Muscle layer of duodenum (tissue), 2 donors: ENCODE data around the gene ATP5F1E.

Experiments used
- H3K27ac ChIP-seq: one replicate; pipeline ENCODE4 v1.7.0; 2013; ENCODE audit warnings: mild to moderate bottlenecking, low read length
- H3K27me3 ChIP-seq: one replicate; pipeline ENCODE4 v1.7.0; 2013; ENCODE audit warnings: low read depth, mild to moderate bottlenecking, control low read depth, low read length
- H3K36me3 ChIP-seq, 2 donors: one replicate each; pipeline ENCODE4 v1.7.0; 2013; ENCODE audit warnings: low read length in 2 of 2, control low read depth in 1 of 2, mild to moderate bottlenecking in 1 of 2; ENCODE audit not compliant: insufficient read depth in 2 of 2, control insufficient read depth in 1 of 2
- H3K4me1 ChIP-seq, 2 donors: one replicate each; pipeline ENCODE4 v1.7.0; 2013; ENCODE audit warnings: low read length in 2 of 2, mild to moderate bottlenecking in 2 of 2, control low read depth in 1 of 2, moderate library complexity in 1 of 2; ENCODE audit not compliant: insufficient read depth in 2 of 2, control insufficient read depth in 1 of 2
- H3K4me3 ChIP-seq, 2 donors: one replicate each; pipeline ENCODE4 v1.7.0; 2013; ENCODE audit warnings: low read length in 2 of 2, low read depth in 1 of 2, mild to moderate bottlenecking in 1 of 2
- H3K9me3 ChIP-seq, 2 donors: one replicate each; pipeline ENCODE4 v1.7.0; 2013; ENCODE audit warnings: low read length in 2 of 2, control low read depth in 1 of 2, mild to moderate bottlenecking in 1 of 2; ENCODE audit not compliant: control insufficient read depth in 1 of 2
- donor health status: healthy.

Gene ATP5F1E

DNA sequence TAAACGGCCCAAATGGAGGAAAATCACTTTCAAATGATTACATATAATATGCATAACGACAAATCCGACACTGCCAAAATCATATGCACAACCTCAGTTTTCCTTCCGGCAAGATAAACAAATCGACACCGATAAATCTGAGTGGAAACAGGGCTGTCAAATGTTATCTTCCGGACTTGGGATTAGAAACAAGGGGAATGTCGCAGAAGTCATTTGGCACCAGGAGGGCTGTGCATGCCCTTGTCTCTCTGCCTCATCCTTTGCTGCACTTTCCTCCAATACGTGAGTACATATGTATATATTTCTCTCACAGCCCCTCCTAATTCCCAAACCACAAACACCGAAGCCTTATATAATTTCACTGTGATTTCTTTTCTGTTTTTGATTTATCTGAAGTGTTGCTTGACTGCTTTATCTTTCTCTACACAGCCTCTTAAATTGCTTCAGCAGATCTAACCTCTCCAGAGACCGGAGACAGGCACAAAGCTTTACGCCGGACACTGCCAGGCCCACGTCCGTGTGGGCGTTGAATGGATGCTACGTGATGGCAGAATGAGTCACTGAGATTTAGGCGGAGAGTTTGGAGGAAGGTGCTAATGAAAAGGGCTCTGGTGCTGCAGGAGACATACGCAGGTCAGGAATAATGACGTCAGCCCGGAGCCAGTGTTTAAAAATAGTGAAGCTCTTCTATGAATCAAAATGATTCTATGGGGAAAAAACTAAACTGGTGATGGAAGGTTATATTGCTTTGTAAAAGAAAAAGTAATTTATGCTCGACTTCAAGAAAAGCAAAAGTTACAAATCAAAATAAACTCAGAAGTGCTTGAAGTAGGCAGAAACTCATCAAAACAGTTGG, 31.5 kb upstream of the ATP5F1E start:
- H3K4me3 ChIP-seq = peak overlapping the region in 1 of 2 donors; percentile 34
- H3K9me3 ChIP-seq = no peaks in the 10 kb centered on the region
- no peaks in the 10 kb centered on the region for H3K36me3 ChIP-seq
- peaks cover 4 to 13% of the 10 kb centered on the region in 2 donors for H3K4me1 ChIP-seq
- no peaks in the 10 kb centered on the region for H3K27me3 ChIP-seq
- peak overlapping the region; percentile 47 for H3K27ac ChIP-seq

DNA sequence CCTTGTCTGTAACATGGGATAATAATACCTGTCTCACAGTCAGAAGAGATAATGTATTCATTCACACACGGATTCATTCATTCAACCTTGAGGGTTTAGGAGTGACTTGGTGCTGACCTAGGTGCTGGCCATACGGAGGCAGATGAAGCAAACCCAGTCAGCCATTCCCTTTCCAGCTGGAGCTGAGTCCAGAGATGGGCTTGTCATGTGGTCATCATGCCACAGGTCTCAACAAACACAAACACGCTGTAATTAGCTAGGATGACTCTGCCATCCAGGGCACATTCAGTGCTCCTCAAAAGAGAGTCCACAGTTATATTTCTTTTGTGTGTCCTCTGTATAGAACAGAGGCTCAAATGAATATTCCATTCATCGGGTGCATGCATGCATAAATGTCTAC, 29.9 kb upstream of the ATP5F1E start:
- no peaks in the 10 kb centered on the region for H3K27me3 ChIP-seq
- H3K36me3 ChIP-seq = no peaks in the 10 kb centered on the region
- no peak overlapping the region for H3K27ac ChIP-seq
- H3K9me3 ChIP-seq = no peaks in the 10 kb centered on the region
- H3K4me3 ChIP-seq = no peak overlapping the region
- H3K4me1 ChIP-seq = peaks cover 4 to 13% of the 10 kb centered on the region in 2 donors

DNA sequence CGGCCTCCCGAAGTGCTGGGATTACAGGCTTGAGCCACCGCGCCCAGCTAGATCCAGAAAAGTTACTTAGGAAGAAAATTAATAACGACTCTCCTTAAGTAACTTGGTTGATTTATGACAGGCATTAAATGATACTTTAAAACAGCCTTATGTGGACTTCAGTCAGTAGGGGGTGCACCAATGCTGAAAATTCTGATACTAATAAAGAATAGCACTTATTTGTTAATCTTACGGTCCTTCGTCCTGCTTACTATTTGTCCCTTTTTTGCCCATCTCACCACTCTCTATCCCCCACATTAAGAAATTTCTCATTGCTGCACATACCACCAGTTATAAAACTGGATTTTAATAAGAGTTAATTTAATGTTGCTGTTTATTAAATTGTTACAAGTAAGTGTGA, 23.2 kb upstream of the ATP5F1E start:
- Histone ChIP-seq H3K36me3 (no peaks in the 10 kb centered on the region), H3K4me3 (no peak overlapping the region), H3K4me1 (no peaks in the 10 kb centered on the region), H3K27ac (no peak overlapping the region), H3K9me3 (peaks cover 0 to 3% of the 10 kb centered on the region in 2 donors), H3K27me3 (no peaks in the 10 kb centered on the region)

DNA sequence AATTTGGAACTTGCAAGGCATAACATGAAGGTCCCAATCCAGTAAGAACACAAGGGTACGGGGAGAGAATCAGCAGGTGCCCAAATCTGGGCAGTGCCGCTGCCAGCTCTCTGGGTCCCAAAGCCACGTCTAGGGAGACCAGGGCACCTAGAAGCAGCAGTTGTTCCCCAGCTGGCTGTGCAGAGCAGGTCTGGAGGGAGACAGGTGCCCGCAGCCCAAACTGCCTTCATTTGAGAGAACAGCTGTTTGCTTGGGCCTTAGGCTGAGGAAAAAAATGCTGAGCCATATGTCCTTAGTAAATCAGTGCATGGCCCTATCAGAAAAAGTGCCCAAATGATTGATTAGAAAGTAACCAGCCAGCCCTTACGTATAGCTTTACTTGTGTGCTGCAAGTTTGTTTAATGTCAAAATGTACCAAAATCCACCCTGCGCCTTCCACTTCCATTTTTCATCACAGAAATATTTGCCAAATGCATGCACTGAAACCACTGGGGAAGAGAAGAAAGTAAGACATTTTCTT, 19.6 kb upstream of the ATP5F1E start:
- Histone ChIP-seq H3K4me3 (no peak overlapping the region), H3K27ac (no peak overlapping the region), H3K4me1 (peaks cover 0 to 8% of the 10 kb centered on the region in 2 donors), H3K36me3 (no peaks in the 10 kb centered on the region), H3K9me3 (peaks cover 0 to 1% of the 10 kb centered on the region in 2 donors), H3K27me3 (no peaks in the 10 kb centered on the region)

DNA sequence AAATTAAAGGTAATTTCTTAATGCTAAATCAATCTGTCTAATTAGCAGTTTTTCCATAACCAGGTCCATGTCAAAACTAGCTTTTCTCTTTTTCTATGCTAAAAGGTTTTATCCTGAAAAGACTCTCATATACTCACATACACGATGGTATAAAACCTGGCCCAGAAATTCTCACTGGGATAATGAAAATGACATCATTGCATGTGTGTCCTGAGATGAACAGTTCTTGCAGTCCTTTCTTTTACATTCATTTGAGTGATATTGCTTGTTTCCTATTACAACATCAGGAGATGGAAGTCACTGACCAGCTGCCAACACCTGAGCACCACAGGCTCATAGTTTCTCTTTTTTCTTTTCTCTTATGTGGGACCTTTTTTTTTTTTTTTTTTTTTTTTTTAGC, 18.3 kb upstream of the ATP5F1E start:
- Histone ChIP-seq H3K4me3 (no peak overlapping the region), H3K9me3 (no peaks in the 10 kb centered on the region), H3K27me3 (no peaks in the 10 kb centered on the region), H3K36me3 (no peaks in the 10 kb centered on the region), H3K27ac (no peak overlapping the region), H3K4me1 (peaks cover 0 to 8% of the 10 kb centered on the region in 2 donors)

DNA sequence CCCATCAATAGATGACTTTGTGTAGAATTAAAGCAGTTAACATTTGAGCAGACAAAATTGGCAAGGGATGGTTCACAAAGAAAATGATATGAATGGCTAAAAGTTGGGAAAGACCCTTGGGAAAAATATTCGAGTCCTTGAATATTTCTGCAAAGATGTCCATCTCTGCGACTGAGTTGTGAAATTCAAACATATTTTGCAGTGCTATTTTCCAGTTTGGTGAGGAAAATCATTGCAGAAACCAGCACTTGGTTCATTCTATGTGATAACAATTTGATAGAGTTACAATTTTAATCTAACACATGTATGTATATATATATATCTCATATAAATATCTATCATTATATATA, 16.5 kb upstream of the ATP5F1E start:
- Histone ChIP-seq H3K4me1 (peaks cover 0 to 8% of the 10 kb centered on the region in 2 donors), H3K4me3 (no peak overlapping the region), H3K9me3 (no peaks in the 10 kb centered on the region), H3K27me3 (no peaks in the 10 kb centered on the region), H3K27ac (peak overlapping the region; percentile 7), H3K36me3 (no peaks in the 10 kb centered on the region)

DNA sequence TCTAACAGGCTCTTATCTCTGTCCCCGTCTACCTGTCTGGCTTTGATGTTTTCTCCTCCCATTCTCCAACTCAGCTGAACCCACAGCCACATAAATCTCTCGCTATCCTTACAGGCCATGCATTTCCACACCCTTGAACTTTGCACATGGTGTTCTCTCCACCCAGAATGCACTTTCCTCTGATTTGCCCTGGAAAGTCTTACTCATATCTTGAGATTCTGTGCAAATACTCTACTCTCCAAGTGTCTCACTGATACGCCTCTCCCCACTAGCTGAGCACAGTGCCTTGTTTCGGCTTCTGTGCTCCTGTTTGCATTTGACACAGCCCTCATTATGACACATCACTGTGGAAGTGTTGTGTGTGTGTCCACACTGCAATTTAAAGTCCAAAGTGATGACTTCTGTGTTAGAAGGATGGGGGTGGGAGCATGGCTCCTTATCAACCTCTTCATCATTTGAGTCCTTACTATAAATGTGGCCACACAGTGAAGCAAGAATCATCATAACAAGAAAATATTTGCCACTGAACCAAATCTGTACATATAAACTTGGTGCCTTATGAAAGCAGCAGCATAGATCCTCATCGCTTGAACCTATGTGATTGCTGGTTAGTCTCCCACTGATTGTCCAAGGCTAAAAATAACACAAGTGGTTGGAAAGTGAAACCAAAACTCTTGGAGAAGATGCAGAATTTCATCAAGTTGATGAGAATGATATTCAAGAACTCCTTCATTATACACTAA, 16.0 kb upstream of the ATP5F1E start:
- peak overlapping the region; percentile 7 for H3K27ac ChIP-seq

DNA sequence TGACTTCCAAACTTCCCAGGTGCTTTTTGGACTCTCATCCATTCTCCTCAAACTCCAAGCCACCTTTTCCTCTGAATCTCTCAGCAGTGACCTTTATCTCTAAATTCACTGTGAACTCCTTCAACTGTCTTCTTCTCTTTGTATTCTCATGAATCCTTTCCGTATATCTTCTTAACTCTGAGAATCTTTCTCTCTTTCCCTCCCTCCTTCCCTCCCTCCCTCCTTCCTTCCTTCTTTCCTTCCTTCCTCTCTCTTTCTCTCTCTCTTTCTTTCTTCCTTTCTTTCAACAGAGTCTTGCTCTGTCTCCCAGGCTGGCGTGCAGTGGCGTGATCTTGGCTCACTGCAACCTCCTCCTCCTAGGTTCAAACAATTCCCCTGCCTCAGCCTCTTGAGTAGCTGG, 14.7 kb upstream of the ATP5F1E start:
- H3K4me3 ChIP-seq = no peak overlapping the region
- H3K4me1 ChIP-seq = peaks cover 6 to 14% of the 10 kb centered on the region in 2 donors
- H3K27ac ChIP-seq = no peak overlapping the region
- H3K9me3 ChIP-seq = no peaks in the 10 kb centered on the region
- no peaks in the 10 kb centered on the region for H3K36me3 ChIP-seq
- no peaks in the 10 kb centered on the region for H3K27me3 ChIP-seq

More for the DNA sequence above, 16.0 kb upstream of the ATP5F1E start:
- H3K9me3 ChIP-seq = no peaks in the 10 kb centered on the region
- H3K36me3 ChIP-seq = no peaks in the 10 kb centered on the region
- H3K4me1 ChIP-seq = peaks cover 3 to 12% of the 10 kb centered on the region in 2 donors
- H3K27me3 ChIP-seq = no peaks in the 10 kb centered on the region
- H3K4me3 ChIP-seq = no peak overlapping the region

DNA sequence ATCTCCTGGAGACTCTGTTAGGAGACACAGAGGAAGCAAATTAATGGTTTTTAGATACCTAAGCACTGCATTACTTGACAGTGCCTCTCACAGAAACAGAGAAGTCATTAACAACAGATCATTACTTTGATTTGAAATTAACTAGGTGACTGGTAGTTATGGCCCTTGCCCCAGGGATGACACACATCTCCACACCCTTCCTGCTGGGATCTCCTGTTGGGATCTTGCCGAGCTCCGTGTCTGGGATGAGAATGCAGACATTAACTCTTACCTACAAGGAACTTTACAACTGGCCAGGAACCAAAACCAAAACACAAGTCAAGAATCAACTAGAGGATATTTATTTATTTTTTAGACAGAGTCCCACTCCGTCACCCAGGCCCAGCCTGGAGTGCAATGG, 12.7 kb upstream of the ATP5F1E start:
- Histone ChIP-seq H3K9me3 (no peaks in the 10 kb centered on the region), H3K27ac (no peak overlapping the region), H3K36me3 (no peaks in the 10 kb centered on the region)

DNA sequence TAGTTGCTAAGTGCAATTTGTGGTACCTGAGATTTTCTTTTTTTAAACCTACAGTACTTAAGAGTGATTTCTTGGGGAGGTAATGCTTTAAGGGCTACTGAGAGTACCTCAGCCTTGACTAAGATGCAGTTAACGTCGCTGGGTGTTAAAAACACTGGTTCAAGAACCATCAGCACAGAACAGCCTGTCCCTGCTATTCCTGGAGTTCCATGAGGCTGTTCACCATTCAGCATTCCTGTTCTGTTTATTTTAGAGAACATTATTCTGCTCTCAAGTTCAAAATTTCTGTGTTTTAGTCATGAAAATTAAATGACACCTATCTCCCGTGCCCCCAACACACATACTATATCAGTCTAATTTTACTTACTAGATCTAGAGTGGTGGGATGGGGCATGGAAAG, 12.2 kb upstream of the ATP5F1E start:
- no peak overlapping the region for H3K27ac ChIP-seq
- no peaks in the 10 kb centered on the region for H3K27me3 ChIP-seq
- no peaks in the 10 kb centered on the region for H3K9me3 ChIP-seq
- H3K36me3 ChIP-seq = no peaks in the 10 kb centered on the region
- H3K4me3 ChIP-seq = no peak overlapping the region
- peaks cover 14 to 27% of the 10 kb centered on the region in 2 donors for H3K4me1 ChIP-seq

More for the DNA sequence above, 12.7 kb upstream of the ATP5F1E start:
- Histone ChIP-seq H3K4me3 (no peak overlapping the region), H3K27me3 (no peaks in the 10 kb centered on the region), H3K4me1 (peaks cover 14 to 25% of the 10 kb centered on the region in 2 donors)

DNA sequence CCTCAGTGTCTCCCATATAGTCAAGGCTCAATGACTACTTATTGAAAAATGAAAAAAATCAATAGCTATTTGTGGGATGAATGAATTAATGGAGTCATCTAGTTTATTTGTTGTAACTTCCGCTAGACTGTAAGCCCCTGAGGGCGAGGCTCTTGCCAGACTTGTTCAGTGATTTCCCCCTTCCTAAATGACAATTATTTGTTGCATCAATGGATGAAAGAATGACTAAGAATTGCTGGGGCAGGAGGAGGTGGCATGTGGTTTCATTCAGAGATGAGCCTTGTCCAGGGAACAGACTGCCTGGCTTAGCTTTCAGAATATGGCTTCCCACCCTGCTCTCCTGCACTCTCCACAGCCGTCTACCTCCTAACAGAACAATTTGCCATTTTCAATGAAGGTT, 11.6 kb upstream of the ATP5F1E start:
- H3K36me3 ChIP-seq = no peaks in the 10 kb centered on the region
- H3K4me1 ChIP-seq = peaks cover 14 to 28% of the 10 kb centered on the region in 2 donors
- H3K27me3 ChIP-seq = no peaks in the 10 kb centered on the region
- peak overlapping the region in 1 of 2 donors; percentile 37 for H3K4me3 ChIP-seq
- H3K27ac ChIP-seq = no peak overlapping the region
- H3K9me3 ChIP-seq = no peaks in the 10 kb centered on the region
